Measurements from ENCODE around the gene NFIX.

NFIX gene

GRCh38 chr19:13139633-13140311 lies 144.5 kb downstream of the NFIX start:
- no peak overlapping the region for H2AFZ ChIP-seq (ENCODE audit: low read depth, low read length)
- no peaks in the 10 kb centered on the region for H3K27me3 ChIP-seq (ENCODE audit: low read depth, low read length)
- H3K4me2 ChIP-seq (ENCODE audit: low read length), result no peak overlapping the region
- H3K9me3 ChIP-seq (ENCODE audit: insufficient read depth, low read length), result no peaks in the 10 kb centered on the region
- H3K36me3 ChIP-seq (replicated peaks; ENCODE audit: low read depth, low read length), result peaks cover 39% of the 10 kb centered on the region
- no peak overlapping the region for H3K27ac ChIP-seq (ENCODE audit: low read length)
- no peak overlapping the region for H3K9ac ChIP-seq (ENCODE audit: low read length)
- H3K4me3 ChIP-seq (ENCODE audit: low read length), result no peak overlapping the region
- peaks cover 4% of the 10 kb centered on the region; the same call in 1 of the 2 replicates for H3K79me2 ChIP-seq (ENCODE audit: low read length)
- TF ChIP-seq CTCF (IDR thresholded peaks at IDR 0.05; ENCODE audit: low read depth, low read length) (no peak), EZH2phosphoT487 (IDR thresholded peaks at IDR 0.05; ENCODE audit: low read depth) (no peak)
- H3K4me1 ChIP-seq (ENCODE audit: low read length), result no peaks in the 10 kb centered on the region
- peaks cover 6% of the 10 kb centered on the region for H4K20me1 ChIP-seq (ENCODE audit: insufficient read depth, low read length)

- H3K9ac ChIP-seq (ENCODE audit: low read length), result no peak overlapping the region
- no peaks in the 10 kb centered on the region for H3K4me1 ChIP-seq (ENCODE audit: low read length)
- no peak overlapping the region for H3K4me3 ChIP-seq (ENCODE audit: low read length)
- H3K27me3 ChIP-seq (ENCODE audit: low read depth, low read length), result no peaks in the 10 kb centered on the region
- no peak overlapping the region for H2AFZ ChIP-seq (ENCODE audit: low read depth, low read length)
- peaks cover 5% of the 10 kb centered on the region for H3K36me3 ChIP-seq (replicated peaks; ENCODE audit: low read depth, low read length)
- H3K9me3 ChIP-seq (ENCODE audit: insufficient read depth, low read length), result no peaks in the 10 kb centered on the region
- no peaks in the 10 kb centered on the region for H4K20me1 ChIP-seq (ENCODE audit: insufficient read depth, low read length)
- H3K79me2 ChIP-seq (ENCODE audit: low read length), result peaks cover 8% of the 10 kb centered on the region
- no peak overlapping the region for H3K4me2 ChIP-seq (ENCODE audit: low read length)
- TF ChIP-seq CTCF (IDR thresholded peaks at IDR 0.05; ENCODE audit: low read depth, low read length) (no peak), EZH2phosphoT487 (IDR thresholded peaks at IDR 0.05; ENCODE audit: low read depth) (no peak)
- no peak overlapping the region for H3K27ac ChIP-seq (ENCODE audit: low read length)
These were observed 151.7 kb downstream of the NFIX start for GRCh38 chr19:13146763-13147563.

All from OCI-LY3 (cell line).